Jurkat, Clone E6-1 (cell line): Measurements from ENCODE around the gene SIL1.
"Not testable (repeated sequence)": the region's sequence is repeated elsewhere in the genome, so short reads cannot be mapped to it uniquely, and the experiment has no call there.

ENCODE experiments used
- DNase-seq: peaks from one replicate; pipeline ENCODE4 v3.0.0-alpha.2; 2011; ENCODE audit warnings: low read depth, low spot score
- H3K4me3 ChIP-seq: 2 replicates; pipeline ENCODE4 v1.5.1; 2011; ENCODE audit warnings: mild to moderate bottlenecking, low read length, control low read depth, moderate library complexity

The SIL1 gene

GRCh38 chr5:139205586-139205985 lies 7.4 kb upstream of the SIL1 start:
- DNase-seq = no peak
- no peak overlapping the region for H3K4me3 ChIP-seq

GRCh38 chr5:139205124-139205523 lies 7.0 kb upstream of the SIL1 start:
- H3K4me3 ChIP-seq = no peak overlapping the region
- no peak for DNase-seq

GRCh38 chr5:139204196-139204595 lies 6.0 kb upstream of the SIL1 start:
- no peak overlapping the region for H3K4me3 ChIP-seq
- DNase-seq = no peak

- H3K4me3 ChIP-seq = no peak overlapping the region
- no peak for DNase-seq
Observed at GRCh38 chr5:139199321-139199720, 1.2 kb upstream of the SIL1 start.

- no peak for DNase-seq
- no peak overlapping the region for H3K4me3 ChIP-seq
Observed at GRCh38 chr5:139196296-139196956, 1.7 kb downstream of the SIL1 start.

- H3K4me3 ChIP-seq = no peak overlapping the region
Observed at GRCh38 chr5:139194486-139194885, 3.7 kb downstream of the SIL1 start.

GRCh38 chr5:139193928-139194327 lies 4.2 kb downstream of the SIL1 start:
- no peak for DNase-seq
- no peak overlapping the region for H3K4me3 ChIP-seq

More at GRCh38 chr5:139194486-139194885, 3.7 kb downstream of the SIL1 start:
- no peak for DNase-seq

- DNase-seq, H3K4me3 ChIP-seq: not testable (repeated sequence)
Observed at GRCh38 chr5:139192906-139193305, 5.3 kb downstream of the SIL1 start.

- DNase-seq, H3K4me3 ChIP-seq: not testable (repeated sequence)
Observed at GRCh38 chr5:139191954-139192353, 6.2 kb downstream of the SIL1 start.

- H3K4me3 ChIP-seq = no peak overlapping the region
- no peak for DNase-seq
Observed at GRCh38 chr5:139190125-139190524, 8.0 kb downstream of the SIL1 start.

- no peak for DNase-seq
Observed at GRCh38 chr5:139188558-139189270, 9.5 kb downstream of the SIL1 start.

GRCh38 chr5:139186752-139187326 lies 11.3 kb downstream of the SIL1 start:
- H3K4me3 ChIP-seq = no peak overlapping the region

More at GRCh38 chr5:139188558-139189270, 9.5 kb downstream of the SIL1 start:
- H3K4me3 ChIP-seq = no peak overlapping the region

GRCh38 chr5:139186261-139186660 lies 11.9 kb downstream of the SIL1 start:
- DNase-seq = no peak
- no peak overlapping the region for H3K4me3 ChIP-seq

More at GRCh38 chr5:139186752-139187326, 11.3 kb downstream of the SIL1 start:
- DNase-seq = no peak

GRCh38 chr5:139185589-139185988 lies 12.6 kb downstream of the SIL1 start:
- no peak overlapping the region for H3K4me3 ChIP-seq
- DNase-seq = no peak

- no peak overlapping the region for H3K4me3 ChIP-seq
- DNase-seq = no peak
Observed at GRCh38 chr5:139183502-139183901, 14.7 kb downstream of the SIL1 start.

GRCh38 chr5:139182528-139183296 lies 15.5 kb downstream of the SIL1 start:
- no peak for DNase-seq
- no peak overlapping the region for H3K4me3 ChIP-seq

GRCh38 chr5:139181835-139182452 lies 16.2 kb downstream of the SIL1 start:
- no peak for DNase-seq
- H3K4me3 ChIP-seq = no peak overlapping the region

- H3K4me3 ChIP-seq = no peak overlapping the region
- no peak for DNase-seq
Observed at GRCh38 chr5:139181322-139181730, 16.8 kb downstream of the SIL1 start.

GRCh38 chr5:139180850-139181249 lies 17.3 kb downstream of the SIL1 start:
- DNase-seq = no peak
- H3K4me3 ChIP-seq = no peak overlapping the region
